Spleen (tissue), 7 donors: ENCODE data around the gene OR2T33.

ENCODE experiments used
- CTCF ChIP-seq, 11 experiments: fragments of 200-600 bp in 7 of 11; fragments of 450-650 bp in 4 of 11; sonication (generic) in 4 of 11; IDR thresholded peaks in 8 of 11; conservative IDR thresholded peaks in 3 of 11; 1 replicate in 7 of 11; 2 replicates in 4 of 11; pipeline versions ENCODE4 v1.4.0 to v1.8.0; 2016 to 2021; ENCODE audit warnings: antibody characterized with exemption in 11 of 11, inconsistent platforms in 4 of 11, mild to moderate bottlenecking in 1 of 11
- POLR2A ChIP-seq, 3 donors: fragments of 450-650 bp; IDR thresholded peaks; one replicate each; pipeline ENCODE4 v1.5.1; 2017; ENCODE audit warnings: antibody characterized with exemption in 3 of 3, mild to moderate bottlenecking in 1 of 3
- POLR2AphosphoS5 ChIP-seq, 3 donors: sonication (generic); formaldehyde crosslinking; IDR thresholded peaks; one replicate each; pipeline ENCODE4 v1.5.1; 2017; ENCODE audit warnings: antibody characterized with exemption in 3 of 3
- donor health status: DM: no; HTN: no; CAD: no; lungs with moderate emphysema.
- donor health status: DM: no; HTN: no; CAD: no.
- donor health status: DM: no; HTN: no; CAD: no.

- TF ChIP-seq POLR2AphosphoS5 (IDR thresholded peaks at IDR 0.05), result no peak
- no peak for TF ChIP-seq CTCF (IDR thresholded peaks at IDR 0.05 in 8 of 11, conservative IDR thresholded peaks at IDR 0.05 in 3 of 11)
- TF ChIP-seq POLR2A (IDR thresholded peaks at IDR 0.05), result no peak
Observed at GRCh38 chr1:248324468-248324867, 46.7 kb upstream of the OR2T33 start, which contains the start of gene OR2M7.
